HCT116 (cell line): ENCODE data around the gene CEACAM19. TPM values are rescaled to one million over a fixed set of nuclear protein-coding genes. Genes with fewer than 3 reads are reported as not detected.

Experiments used
- ATAC-seq: fragments of 200-7000 bp; cut with Tn5 transposase; 2 replicates; pipeline ENCODE4 v1.9.1; 2020; ENCODE audit warnings: mild to moderate bottlenecking, moderate library complexity
- BruUV-seq: library from RNA; stranded (reverse); fragments of 400-500 nt; replicated peaks from 2 replicates; lab custom pipeline; 2021; lab: Mats Ljungman, UMichigan
- CTCF ChIA-PET: fragments of 300-600 bp; sonication (Branson Sonifier 250); formaldehyde crosslinking; loops from one replicate; lab custom pipeline; 2021; ENCODE audit warnings: antibody characterized with exemption; lab: Charles Lee
- POLR2A ChIA-PET: fragments of 300-600, 350-600 bp; sonication (Branson Sonifier 250); formaldehyde crosslinking; loops from one replicate; lab custom pipeline; 2021; ENCODE audit warnings: antibody characterized with exemption; lab: Charles Lee
- RAD21 ChIA-PET, 2 experiments: fragments of 300-600 bp; sonication (Branson Sonifier 250); formaldehyde crosslinking; loops; one replicate each; lab custom pipeline; 2023; ENCODE audit warnings: low total read pairs in 2 of 2; ENCODE audit not compliant: uncharacterized antibody in 2 of 2, unreplicated experiment in 2 of 2, low non-redundant PET in 1 of 2; lab: Charles Lee
- DNase-seq: peaks from one replicate; pipeline ENCODE4 v3.0.0-alpha.2; 2010; ENCODE audit warnings: low read depth, low spot score
- H2AFZ ChIP-seq: fragments of 200-600 bp; shearing (Covaris generic), sonication (generic); 2 replicates; pipeline ENCODE4 v1.6.1; 2017; ENCODE audit warnings: low read depth, mixed run types, mixed read lengths, antibody characterized with exemption, low read length; ENCODE audit not compliant: poor library complexity, severe bottlenecking
- H3K27ac ChIP-seq: 2 replicates; pipeline ENCODE4 v1.5.1; 2012; ENCODE audit warnings: low read depth, low read length
- H3K27me3 ChIP-seq: fragments of 200-600 bp; sonication (generic); 2 replicates; pipeline ENCODE4 v1.6.1; 2016; ENCODE audit warnings: mixed run types, low read length, mixed read lengths; ENCODE audit not compliant: insufficient read depth
- H3K36me3 ChIP-seq, 2 experiments: fragments of 200-500 bp in 1 of 2; fragments of 200-600 bp in 1 of 2; sonication (Bioruptor generic) in 1 of 2; sonication (generic) in 1 of 2; 2 replicates each; pipeline versions ENCODE4 v1.5.1 to v1.6.1; 2014 to 2016; ENCODE audit warnings: low read length in 2 of 2, inconsistent platforms in 1 of 2, mixed read lengths in 1 of 2, mixed run types in 1 of 2; ENCODE audit not compliant: insufficient read depth in 2 of 2, control insufficient read depth in 1 of 2
- H3K4me1 ChIP-seq, 2 experiments: fragments of 200-600 bp in 1 of 2; sonication (generic) in 1 of 2; 2 replicates each; pipeline versions ENCODE4 v1.5.1 to v1.6.1; 2012 to 2017; ENCODE audit warnings: low read length in 2 of 2, inconsistent platforms in 1 of 2, mild to moderate bottlenecking in 1 of 2, mixed read lengths in 1 of 2, mixed run types in 1 of 2, moderate library complexity in 1 of 2; ENCODE audit not compliant: insufficient read depth in 2 of 2, control insufficient read depth in 1 of 2
- H3K4me2 ChIP-seq: fragments of 200-600 bp; sonication (generic); 2 replicates; pipeline ENCODE4 v1.6.1; 2017; ENCODE audit warnings: mixed run types, low read length, mixed read lengths
- H3K4me3 ChIP-seq, 2 experiments: fragments of 200-600 bp in 1 of 2; sonication (generic) in 1 of 2; replicated peaks in 1 of 2; 2 replicates each; pipeline ENCODE4 v1.5.1; 2011 to 2016; ENCODE audit warnings: low read length in 2 of 2, control low read depth in 1 of 2, low read depth in 1 of 2, mild to moderate bottlenecking in 1 of 2, mixed read lengths in 1 of 2, mixed run types in 1 of 2
- H3K79me2 ChIP-seq: fragments of 200-600 bp; sonication (generic); 2 replicates; pipeline ENCODE4 v1.6.1; 2017; ENCODE audit warnings: mild to moderate bottlenecking, mixed run types, low read length, moderate library complexity, mixed read lengths; ENCODE audit not compliant: insufficient read depth
- H3K9ac ChIP-seq: fragments of 200-600 bp; sonication (generic); 2 replicates; pipeline ENCODE4 v1.6.1; 2016; ENCODE audit warnings: low read length, mixed read lengths
- H3K9me2 ChIP-seq: fragments of 200-600 bp; sonication (generic), shearing (Covaris generic); 2 replicates; pipeline ENCODE4 v1.6.1; 2017; ENCODE audit warnings: mixed run types, mild to moderate bottlenecking, moderate library complexity; ENCODE audit not compliant: insufficient read depth
- H3K9me3 ChIP-seq, 2 experiments: fragments of 200-500 bp in 1 of 2; fragments of 200-600 bp in 1 of 2; sonication (Bioruptor generic) in 1 of 2; sonication (generic) in 1 of 2; 2 replicates each; pipeline ENCODE4 v1.6.1; 2014 to 2017; ENCODE audit warnings: low read length in 2 of 2, mixed read lengths in 2 of 2, inconsistent platforms in 1 of 2, low read depth in 1 of 2, mild to moderate bottlenecking in 1 of 2, mixed run types in 1 of 2, moderate library complexity in 1 of 2; ENCODE audit not compliant: control insufficient read depth in 1 of 2, insufficient read depth in 1 of 2
- H4K20me1 ChIP-seq: fragments of 200-600 bp; sonication (generic), shearing (Covaris generic); 2 replicates; pipeline ENCODE4 v1.6.1; 2017; ENCODE audit warnings: mixed run types, mild to moderate bottlenecking, moderate library complexity; ENCODE audit not compliant: insufficient read depth
- ATF3 ChIP-seq: IDR thresholded peaks from 2 replicates; pipeline ENCODE4 v1.6.1; 2012
- CBX3 ChIP-seq: IDR thresholded peaks from 2 replicates; pipeline ENCODE4 v1.6.1; 2012; ENCODE audit warnings: low read depth
- EGR1 ChIP-seq: IDR thresholded peaks from 2 replicates; pipeline ENCODE4 v1.6.1; 2012; ENCODE audit warnings: low read depth
- EZH2 ChIP-seq: fragments of 200-600 bp; sonication (generic); IDR thresholded peaks from 2 replicates; pipeline ENCODE4 v1.6.1; 2017; ENCODE audit warnings: antibody characterized with exemption, mixed run types
- EZH2phosphoT487 ChIP-seq: fragments of 200-600 bp; IDR thresholded peaks from 2 replicates; pipeline ENCODE4 v1.6.1; 2018; ENCODE audit warnings: antibody characterized with exemption, borderline replicate concordance
- FOSL1 ChIP-seq: IDR thresholded peaks from 2 replicates; pipeline ENCODE4 v1.6.1; 2012; ENCODE audit warnings: low read depth
- JUND ChIP-seq: IDR thresholded peaks from 2 replicates; pipeline ENCODE4 v1.6.1; 2012
- MAX ChIP-seq: IDR thresholded peaks from 2 replicates; pipeline ENCODE4 v1.6.1; 2012
- RAD21 ChIP-seq: IDR thresholded peaks from 2 replicates; pipeline ENCODE4 v1.6.1; 2012; ENCODE audit warnings: low read depth, mild to moderate bottlenecking
- REST ChIP-seq: IDR thresholded peaks from 2 replicates; pipeline ENCODE4 v1.6.1; 2012; ENCODE audit warnings: low read depth
- SP1 ChIP-seq: IDR thresholded peaks from 2 replicates; pipeline ENCODE4 v1.6.1; 2012; ENCODE audit warnings: low read depth
- SRF ChIP-seq: IDR thresholded peaks from 2 replicates; pipeline ENCODE4 v1.6.1; 2012; ENCODE audit warnings: low read depth
- ZBTB33 ChIP-seq: IDR thresholded peaks from 2 replicates; pipeline ENCODE4 v1.6.1; 2011; ENCODE audit warnings: mild to moderate bottlenecking, low read length, moderate library complexity; ENCODE audit not compliant: insufficient replicate concordance; ENCODE audit errors: extremely low read depth
- ZFX ChIP-seq: fragments of 450-650 bp; IDR thresholded peaks from 2 replicates; pipeline ENCODE4 v1.6.1; 2017
- ZNF274 ChIP-seq: fragments of 200-500 bp; sonication (Bioruptor generic); IDR thresholded peaks from 2 replicates; pipeline ENCODE4 v1.6.1; 2014; ENCODE audit warnings: mild to moderate bottlenecking, low read depth, low read length, inconsistent platforms
- intact Hi-C: fragments of 100-400 bp; cut with micrococcal nuclease; formaldehyde crosslinking; loops from 2 replicates; pipeline ENCODE4 v1.10.0; 2022
- total RNA-seq: library from RNA; stranded (reverse); gene quantifications from one replicate; pipeline ENCODE4 v1.2.1, GENCODE V29; 2021; ENCODE audit not compliant: unreplicated experiment

The CEACAM19 gene
- total RNA-seq, 1 experiment from 2014 or later, result 4.0 TPM

- no peaks in the 10 kb centered on the region for H3K36me3 ChIP-seq
- no peaks in the 10 kb centered on the region for H3K9me2 ChIP-seq
- H3K9me3 ChIP-seq, result no peaks in the 10 kb centered on the region
- no TSS peak for BruUV-seq
- ChIA-PET RAD21 (no interaction called here), CTCF (interaction anchor here (1.4 kb wide), 1 partner anchor 14 kb away, joined by 5 read pairs; no protein-coding TSS in a partner anchor), POLR2A (no interaction called here)
- TF ChIP-seq RAD21, result no peak
- TF ChIP-seq ZFX, result no peak
- no peak for TF ChIP-seq ZBTB33
- no peak for TF ChIP-seq FOSL1
- no peak for TF ChIP-seq EZH2phosphoT487
- TF ChIP-seq ZNF274, result no peak
- no peak for TF ChIP-seq ATF3
- TF ChIP-seq SRF, result no peak
- no peak for TF ChIP-seq CBX3
- TF ChIP-seq SP1, result no peak
- no peak for TF ChIP-seq REST
- TF ChIP-seq EZH2, result no peak
- TF ChIP-seq EGR1, result no peak
- TF ChIP-seq MAX, result no peak
- TF ChIP-seq JUND, result no peak
- no peaks in the 10 kb centered on the region for H3K27me3 ChIP-seq
- H4K20me1 ChIP-seq, result no peaks in the 10 kb centered on the region
- H3K4me2 ChIP-seq, result no peak overlapping the region
- no peak overlapping the region for H3K4me3 ChIP-seq
- H3K9ac ChIP-seq, result no peak overlapping the region
- DNase-seq, result no peak
- no peak for ATAC-seq
- no peaks in the 10 kb centered on the region for H3K79me2 ChIP-seq
- no peak overlapping the region for H3K27ac ChIP-seq
- H3K4me1 ChIP-seq, result peaks cover 0 to 6% of the 10 kb centered on the region in 2 experiments; a peak in 1 of 4 replicates
- no peak overlapping the region for H2AFZ ChIP-seq
- intact Hi-C loops, result no loop called here
These were observed 31.4 kb downstream of the CEACAM19 start for GRCh38 chr19:44702551-44703176.
